HepG2 (cell line): ENCODE results near the gene GLDN. TPM values are rescaled to one million over a fixed set of nuclear protein-coding genes. Genes with fewer than 3 reads are reported as not detected.

Source experiments
- ELF1 ChIP-seq: sonication (generic); formaldehyde crosslinking; IDR thresholded peaks from 2 replicates; pipeline ENCODE4 v1.4.0; 2020; ENCODE audit warnings: missing genetic modification reagents
- ELF3 ChIP-seq: IDR thresholded peaks from 2 replicates; pipeline ENCODE4 v1.6.1; 2016; ENCODE audit warnings: missing genetic modification reagents, missing compliant biosample characterization
- IKZF5 ChIP-seq: IDR thresholded peaks from 2 replicates; pipeline ENCODE4 v1.6.1; 2018; ENCODE audit warnings: missing genetic modification reagents, mild to moderate bottlenecking, missing compliant biosample characterization
- MXD4 ChIP-seq: IDR thresholded peaks from 2 replicates; pipeline ENCODE4 v1.6.1; 2016; ENCODE audit warnings: mild to moderate bottlenecking, missing biosample characterization, missing genetic modification reagents
- RORA ChIP-seq: sonication (generic); formaldehyde crosslinking; IDR thresholded peaks from 2 replicates; pipeline ENCODE4 v1.5.0; 2020; ENCODE audit warnings: mild to moderate bottlenecking, missing genetic modification reagents, moderate library complexity
- TGIF2 ChIP-seq: IDR thresholded peaks from 2 replicates; pipeline ENCODE4 v1.6.1; 2016; ENCODE audit warnings: control low read depth, missing compliant biosample characterization
- ZBTB40 ChIP-seq, 2 experiments: fragments of 450-650 bp in 1 of 2; sonication (generic) in 1 of 2; formaldehyde crosslinking in 1 of 2; IDR thresholded peaks; 2 replicates each; pipeline versions ENCODE4 v1.6.1 to v1.8.0; 2016 to 2022; ENCODE audit warnings: antibody characterized with exemption in 1 of 2, mild to moderate bottlenecking in 1 of 2, missing genetic modification reagents in 1 of 2
- ZFP36L1 ChIP-seq: sonication (generic); formaldehyde crosslinking; IDR thresholded peaks from 2 replicates; pipeline ENCODE4 v1.8.0; 2022; ENCODE audit warnings: mild to moderate bottlenecking, missing genetic modification reagents, moderate library complexity
- ZNF367 ChIP-seq: sonication (generic); formaldehyde crosslinking; IDR thresholded peaks from 2 replicates; pipeline ENCODE4 v1.4.0; 2020; ENCODE audit warnings: missing genetic modification reagents, borderline replicate concordance
- ZNF44 ChIP-seq: sonication (generic); formaldehyde crosslinking; IDR thresholded peaks from 2 replicates; pipeline ENCODE4 v1.5.1; 2020; ENCODE audit warnings: mild to moderate bottlenecking, missing genetic modification reagents
- ZNF644 ChIP-seq: IDR thresholded peaks from 2 replicates; pipeline ENCODE4 v1.6.1; 2016; ENCODE audit warnings: low read depth
- ZNF770 ChIP-seq: sonication (generic); formaldehyde crosslinking; IDR thresholded peaks from 2 replicates; pipeline ENCODE4 v1.5.0; 2020; ENCODE audit warnings: mild to moderate bottlenecking, missing genetic modification reagents
- ZSCAN31 ChIP-seq: sonication (generic); formaldehyde crosslinking; IDR thresholded peaks from 2 replicates; pipeline ENCODE4 v1.5.0; 2020; ENCODE audit warnings: low read depth, mild to moderate bottlenecking, missing genetic modification reagents
- polyA plus RNA-seq, 8 experiments: library from polyadenylated mRNA; depleted of rRNA in 3 of 8; stranded (reverse) in 7 of 8; unstranded in 1 of 8; fragments of >200 nt; fragmentation: Illumina TruSeq in 4 of 8; extraction: Trizol in 4 of 8; gene quantifications; 2 replicates each; pipeline versions ENCODE4 v1.2.1 to v1.2.3, GENCODE V29; 2011 to 2016; ENCODE audit warnings: low read depth in 4 of 8, missing spikeins in 1 of 8, mixed read lengths in 1 of 8; ENCODE audit not compliant: insufficient read depth in 1 of 8
- total RNA-seq, 5 experiments: library from RNA; depleted of rRNA; stranded (reverse); fragments of >200 nt; fragmentation: Illumina TruSeq; extraction: Trizol; gene quantifications; 2 replicates each; pipeline ENCODE4 v1.2.3, GENCODE V29; 2016; ENCODE audit warnings: low read depth in 1 of 5

Gene GLDN
- total and polyA plus RNA-seq, 2 of the 13 experiments (the other 11 are each of a cell fraction or from before 2014, with no cell fraction given) = 0.86 to 1.0 TPM

GRCh38 chr15:51312166-51313073 is 29.0 kb upstream of the GLDN start (continued):
- no peak for TF ChIP-seq ZBTB40 (IDR thresholded peaks at IDR 0.05)
- TF ChIP-seq ZBTB40 (CRISPR knock-in tag; IDR thresholded peaks at IDR 0.05) = no peak
- TF ChIP-seq ZNF644 (CRISPR knock-in tag) = 0 out of 2 replicates have a peak, but pooled peaks have one; percentile 23
- TF ChIP-seq ZNF770 (CRISPR knock-in tag) = peak; percentile 45; the same call in 1 of the 2 replicates
- no peak for TF ChIP-seq ZNF44 (CRISPR knock-in tag)
- TF ChIP-seq MXD4 (CRISPR knock-in tag) = 0 out of 2 replicates have a peak, but pooled peaks have one; percentile 23
- TF ChIP-seq ZFP36L1 (CRISPR knock-in tag) = no peak
- TF ChIP-seq ELF1 (CRISPR knock-in tag) = no peak
- TF ChIP-seq IKZF5 = 0 out of 2 replicates have a peak, but pooled peaks have one; percentile 28
- TF ChIP-seq ZNF367 (CRISPR knock-in tag) = no peak
- no peak for TF ChIP-seq ZSCAN31
- peak; percentile 18; the same call in 1 of the 2 replicates for TF ChIP-seq TGIF2
- TF ChIP-seq RORA = no peak
- peak; percentile 70; the same call in 1 of the 2 replicates for TF ChIP-seq ELF3 (CRISPR knock-in tag)
